BJ (cell line): ENCODE data around the gene NUP50. TPM values are rescaled to one million over a fixed set of nuclear protein-coding genes. Genes with fewer than 3 reads are reported as not detected.

Experiments used
- CTCF ChIA-PET: fragments of 350-600 bp; formaldehyde crosslinking; extraction: SDS; loops from one replicate; lab custom pipeline; 2021; ENCODE audit warnings: antibody characterized with exemption, inconsistent platforms; lab: Yijun Ruan, JAX
- POLR2A ChIA-PET: fragments of 300-600 bp; sonication (Branson Sonifier 250); formaldehyde crosslinking; extraction: SDS; loops from one replicate; lab custom pipeline; 2021; ENCODE audit warnings: antibody characterized with exemption; lab: Charles Lee
- DNase-seq: peaks from one replicate; pipeline ENCODE4 v3.0.0-alpha.2; 2011; ENCODE audit warnings: low read depth
- H3K27me3 ChIP-seq: 2 replicates; pipeline ENCODE4 v1.6.0; 2011; ENCODE audit warnings: low read length; ENCODE audit not compliant: control insufficient read depth, insufficient read depth
- H3K36me3 ChIP-seq: 2 replicates; pipeline ENCODE4 v1.5.1; 2011; ENCODE audit warnings: low read length; ENCODE audit not compliant: control insufficient read depth, insufficient read depth
- H3K4me3 ChIP-seq: 2 replicates; pipeline ENCODE4 v1.5.1; 2011; ENCODE audit warnings: low read depth, mild to moderate bottlenecking, control low read depth, low read length
- polyA plus RNA-seq: library from polyadenylated mRNA; depleted of rRNA; stranded (reverse); fragments of >200 nt; gene quantifications from 2 replicates; pipeline ENCODE4 v1.2.3, GENCODE V29; 2011
- TF ChIP-seq, protein P1 (sequence below): IDR thresholded peaks from 2 replicates; pipeline ENCODE4 v1.5.1; 2011; ENCODE audit warnings: low read depth, mild to moderate bottlenecking, control low read depth, inconsistent platforms, low read length, moderate library complexity; ENCODE audit not compliant: insufficient read depth

NUP50 gene
- polyA plus RNA-seq, 1 experiment, result 12.4 TPM

DNA sequence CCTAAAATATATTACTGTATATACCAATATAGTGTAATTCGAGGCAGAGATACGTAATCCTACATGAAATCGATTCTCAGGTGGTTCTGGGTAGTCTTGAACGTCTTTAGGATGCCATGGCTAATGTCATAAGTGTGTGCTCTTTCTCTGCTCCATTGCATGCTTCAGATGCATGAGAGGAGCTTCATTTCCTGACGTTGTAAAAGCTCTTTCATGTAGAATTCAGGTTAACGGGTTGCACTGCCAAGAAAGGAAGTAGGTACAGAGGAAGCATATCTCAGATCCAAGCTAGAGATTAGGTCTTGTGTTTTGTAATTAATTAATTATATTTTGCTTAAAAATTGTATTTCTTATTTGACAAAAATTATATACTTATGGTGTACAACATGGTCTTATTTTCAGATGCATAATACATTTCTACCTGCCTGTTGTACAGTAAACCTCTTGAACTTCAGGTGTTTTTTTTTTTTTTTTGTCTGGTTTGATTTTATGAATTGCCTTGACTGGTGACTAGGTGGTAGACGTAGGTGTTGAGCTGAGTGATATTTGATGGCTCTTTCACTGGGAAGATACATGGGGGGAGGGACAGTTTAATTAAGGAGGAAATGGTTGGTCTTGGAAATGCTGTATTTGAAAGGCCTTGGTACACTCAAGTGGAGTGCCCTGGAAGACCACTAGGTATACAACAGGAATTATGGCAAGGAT, 9.3 kb downstream of the NUP50 start:
- DNase-seq, result no peak
- H3K36me3 ChIP-seq, result peaks cover 19% of the 10 kb centered on the region
- no peak overlapping the region for H3K4me3 ChIP-seq
- ChIA-PET POLR2A (no interaction called here), CTCF (interaction anchor here (1.1 to 1.5 kb wide), 2 partner anchors 9 to 48 kb away, joined by 3 read pairs; partner anchors contain the start of gene NUP50)
- no peaks in the 10 kb centered on the region for H3K27me3 ChIP-seq
- TF ChIP-seq, protein P1, sequence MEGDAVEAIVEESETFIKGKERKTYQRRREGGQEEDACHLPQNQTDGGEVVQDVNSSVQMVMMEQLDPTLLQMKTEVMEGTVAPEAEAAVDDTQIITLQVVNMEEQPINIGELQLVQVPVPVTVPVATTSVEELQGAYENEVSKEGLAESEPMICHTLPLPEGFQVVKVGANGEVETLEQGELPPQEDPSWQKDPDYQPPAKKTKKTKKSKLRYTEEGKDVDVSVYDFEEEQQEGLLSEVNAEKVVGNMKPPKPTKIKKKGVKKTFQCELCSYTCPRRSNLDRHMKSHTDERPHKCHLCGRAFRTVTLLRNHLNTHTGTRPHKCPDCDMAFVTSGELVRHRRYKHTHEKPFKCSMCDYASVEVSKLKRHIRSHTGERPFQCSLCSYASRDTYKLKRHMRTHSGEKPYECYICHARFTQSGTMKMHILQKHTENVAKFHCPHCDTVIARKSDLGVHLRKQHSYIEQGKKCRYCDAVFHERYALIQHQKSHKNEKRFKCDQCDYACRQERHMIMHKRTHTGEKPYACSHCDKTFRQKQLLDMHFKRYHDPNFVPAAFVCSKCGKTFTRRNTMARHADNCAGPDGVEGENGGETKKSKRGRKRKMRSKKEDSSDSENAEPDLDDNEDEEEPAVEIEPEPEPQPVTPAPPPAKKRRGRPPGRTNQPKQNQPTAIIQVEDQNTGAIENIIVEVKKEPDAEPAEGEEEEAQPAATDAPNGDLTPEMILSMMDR, result no peak

DNA sequence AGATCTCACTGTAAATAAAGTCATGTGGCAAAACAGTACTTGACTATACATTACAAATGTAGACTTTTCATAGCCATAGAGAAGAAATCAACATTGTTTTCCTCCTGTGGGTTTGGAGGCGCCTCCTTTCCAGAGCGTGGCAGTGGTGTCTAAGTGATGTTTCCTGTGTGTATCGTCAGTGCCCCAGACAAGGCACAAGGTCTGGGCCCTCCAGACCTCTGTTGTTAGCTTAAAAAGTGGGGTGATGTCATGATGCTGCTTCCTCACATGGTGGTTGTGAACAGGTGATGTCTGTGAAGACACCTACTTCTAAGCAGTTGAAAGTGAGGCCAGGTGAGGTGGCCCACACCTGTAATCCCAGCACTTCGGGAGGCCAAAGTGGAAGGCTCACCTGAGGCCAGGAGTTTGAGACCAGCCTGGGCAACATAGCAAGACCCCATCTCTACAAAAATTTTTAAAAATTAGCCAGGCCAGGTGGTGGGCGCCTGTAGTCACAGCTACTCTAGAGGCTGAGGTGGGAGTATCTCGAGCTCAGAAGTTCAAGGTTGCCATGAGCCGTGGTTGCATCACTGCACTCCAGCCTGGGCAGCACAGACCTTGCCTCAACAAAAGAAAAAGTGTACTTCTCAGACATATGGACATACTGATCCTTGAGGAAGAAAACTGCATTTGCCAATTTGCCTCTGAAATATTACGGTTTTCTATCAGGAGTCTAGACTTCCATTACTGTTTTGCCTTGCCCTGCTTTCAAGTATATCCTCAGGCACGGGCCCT, 15.7 kb downstream of the NUP50 start:
- TF ChIP-seq, protein P1, result no peak
- CTCF ChIA-PET, result interaction anchor here (0.9 kb wide), 1 partner anchor 30 kb away, joined by 3 read pairs; no protein-coding TSS in a partner anchor
- peaks cover 15% of the 10 kb centered on the region for H3K36me3 ChIP-seq

DNA sequence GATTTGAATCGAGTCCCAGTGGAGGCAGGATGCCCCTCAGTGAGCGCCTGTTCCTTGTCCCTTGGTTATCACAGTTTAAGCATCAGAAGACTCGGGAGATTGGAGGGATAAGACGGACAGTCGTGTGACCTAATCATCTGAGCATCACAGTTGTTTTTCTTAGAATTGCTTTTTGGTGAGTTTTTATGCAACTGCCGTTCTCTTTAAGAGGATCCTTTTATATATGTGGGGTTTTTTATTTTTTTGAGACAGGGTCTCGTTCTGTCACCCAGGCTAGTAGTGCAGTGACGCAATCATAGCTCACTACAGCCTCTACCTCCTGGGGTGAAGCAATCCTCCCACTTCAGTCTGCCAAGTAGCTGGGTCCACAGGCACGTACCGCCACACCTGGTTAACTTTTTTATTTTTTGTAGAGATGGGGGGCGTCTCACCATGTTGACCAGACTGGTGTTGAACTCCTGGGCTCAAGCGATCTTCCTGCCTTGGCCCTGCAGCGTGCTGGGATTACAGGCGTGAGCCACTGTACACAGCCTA, 16.5 kb downstream of the NUP50 start:
- TF ChIP-seq, protein P1, result no peak
- Histone ChIP-seq H3K4me3 (no peak overlapping the region), H3K36me3 (peaks cover 15% of the 10 kb centered on the region), H3K27me3 (no peaks in the 10 kb centered on the region)
- no peak for DNase-seq
- ChIA-PET CTCF (interaction anchor here (0.6 kb wide), 1 partner anchor 77 kb away, joined by 6 read pairs; no protein-coding TSS in a partner anchor), POLR2A (no interaction called here)

More for the DNA sequence above, 15.7 kb downstream of the NUP50 start:
- POLR2A ChIA-PET, result no interaction called here
- no peak for DNase-seq
- Histone ChIP-seq H3K4me3 (no peak overlapping the region), H3K27me3 (no peaks in the 10 kb centered on the region)

GRCh38 chr22:45181240-45181639, 17.5 kb downstream of the NUP50 start:
- no peak for DNase-seq
- ChIA-PET POLR2A (no interaction called here), CTCF (interaction anchor here (1.0 to 1.1 kb wide), 2 partner anchors 12 to 27 kb away, joined by 3 to 5 read pairs; no protein-coding TSS in a partner anchor)
- Histone ChIP-seq H3K27me3 (no peaks in the 10 kb centered on the region), H3K4me3 (no peak overlapping the region), H3K36me3 (peaks cover 11% of the 10 kb centered on the region)
- TF ChIP-seq, protein P1, result no peak

DNA sequence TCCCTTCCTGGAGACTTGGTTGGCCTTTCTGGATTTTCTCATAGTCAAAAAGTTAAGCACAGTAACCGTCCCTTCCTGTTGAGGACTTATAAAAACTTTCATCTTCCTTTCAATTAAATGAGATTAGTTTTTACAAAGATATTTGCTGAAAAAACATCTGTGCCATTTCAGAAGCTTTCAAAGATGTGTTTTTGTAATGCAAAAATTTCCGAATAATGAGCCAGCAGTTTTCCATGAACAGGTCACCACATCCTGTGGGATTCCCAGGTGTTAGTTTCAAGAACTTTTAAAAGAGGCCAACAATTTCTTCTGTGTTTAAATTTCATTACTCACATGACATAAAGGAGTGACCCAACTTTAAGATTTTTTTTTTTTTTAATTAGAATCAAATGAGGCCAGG, 18.0 kb downstream of the NUP50 start:
- H3K36me3 ChIP-seq, result peaks cover 11% of the 10 kb centered on the region
- CTCF ChIA-PET, result interaction anchor here (1.0 to 1.1 kb wide), 2 partner anchors 11 to 27 kb away, joined by 3 to 5 read pairs; no protein-coding TSS in a partner anchor
- H3K4me3 ChIP-seq, result no peak overlapping the region
- TF ChIP-seq, protein P1, result no peak
- POLR2A ChIA-PET, result no interaction called here
- no peak for DNase-seq
- no peaks in the 10 kb centered on the region for H3K27me3 ChIP-seq
